GM21619 (cell line): ENCODE measurements around the gene ZNF343.
"Not testable (repeated sequence)": the region's sequence is repeated elsewhere in the genome, so short reads cannot be mapped to it uniquely, and the experiment has no call there.

ENCODE experiments used
- ATAC-seq: cut with Tn5 transposase; IDR thresholded peaks from one replicate; pipeline ENCODE4 v1.9.1; 2021; ENCODE audit not compliant: unreplicated experiment

Gene ZNF343

DNA sequence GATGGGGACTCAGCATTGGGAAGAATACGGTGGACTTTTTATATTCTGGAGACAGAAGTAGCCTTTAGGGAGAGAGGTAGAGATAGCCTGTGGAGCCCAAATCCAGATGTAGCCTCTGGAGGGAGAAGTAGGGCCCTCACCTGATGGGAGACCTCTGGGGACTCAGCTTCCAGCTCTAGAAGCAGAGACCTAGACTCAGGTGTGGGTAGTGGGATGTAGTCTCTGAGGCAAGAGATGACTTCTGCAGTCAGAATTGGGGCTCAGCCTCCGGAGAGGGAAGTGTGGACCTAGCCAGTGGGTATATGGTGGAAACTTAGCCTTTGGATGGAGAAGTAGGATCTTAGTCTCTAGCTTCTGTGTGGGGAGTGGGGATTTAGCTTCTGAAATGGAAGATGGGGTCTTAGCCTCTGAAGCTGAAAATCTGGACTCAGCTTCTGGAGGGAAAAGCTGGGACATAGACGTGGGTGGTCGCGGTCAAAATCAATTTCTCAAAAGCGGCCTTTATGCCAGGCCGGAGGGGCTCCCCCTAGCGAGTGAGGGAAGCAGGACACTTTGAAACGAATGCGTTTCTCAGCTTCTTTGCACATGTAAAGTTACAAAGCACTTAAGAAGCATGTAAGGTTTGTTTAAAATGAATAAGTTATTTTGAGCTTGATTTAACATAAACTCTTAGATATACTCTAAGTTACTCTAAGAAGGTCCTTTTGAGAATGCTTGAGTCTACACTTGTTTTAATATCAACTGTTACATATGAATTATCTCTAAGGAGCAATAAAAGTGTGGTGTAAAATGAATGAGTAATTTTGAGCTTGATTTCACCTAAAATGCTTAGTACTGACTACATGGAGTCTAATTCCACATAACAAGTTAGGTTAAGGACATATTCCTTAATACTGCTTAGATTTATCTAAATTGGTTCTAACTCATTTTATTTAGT is 12.9 kb upstream of the ZNF343 start:
- no peak for ATAC-seq

DNA sequence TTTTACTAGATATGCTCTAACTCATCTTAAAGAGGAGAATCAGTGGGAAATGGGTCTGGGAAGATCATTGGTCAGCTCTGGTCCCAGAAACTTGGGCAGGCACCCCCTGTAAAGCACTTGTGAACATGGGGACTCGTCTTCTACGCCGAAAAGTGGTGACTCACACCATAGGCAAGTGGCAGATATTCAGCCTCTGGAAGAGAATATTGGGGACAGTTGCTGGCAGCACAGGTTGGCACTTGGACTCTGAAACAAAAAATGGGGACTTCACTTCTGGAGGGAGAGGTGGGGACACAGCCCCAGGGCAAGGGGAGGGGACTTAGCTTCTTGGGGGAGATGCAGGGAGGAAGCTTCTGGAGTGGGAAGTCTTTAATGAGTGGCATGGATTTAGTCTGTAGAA is 11.9 kb upstream of the ZNF343 start:
- ATAC-seq: no peak

DNA sequence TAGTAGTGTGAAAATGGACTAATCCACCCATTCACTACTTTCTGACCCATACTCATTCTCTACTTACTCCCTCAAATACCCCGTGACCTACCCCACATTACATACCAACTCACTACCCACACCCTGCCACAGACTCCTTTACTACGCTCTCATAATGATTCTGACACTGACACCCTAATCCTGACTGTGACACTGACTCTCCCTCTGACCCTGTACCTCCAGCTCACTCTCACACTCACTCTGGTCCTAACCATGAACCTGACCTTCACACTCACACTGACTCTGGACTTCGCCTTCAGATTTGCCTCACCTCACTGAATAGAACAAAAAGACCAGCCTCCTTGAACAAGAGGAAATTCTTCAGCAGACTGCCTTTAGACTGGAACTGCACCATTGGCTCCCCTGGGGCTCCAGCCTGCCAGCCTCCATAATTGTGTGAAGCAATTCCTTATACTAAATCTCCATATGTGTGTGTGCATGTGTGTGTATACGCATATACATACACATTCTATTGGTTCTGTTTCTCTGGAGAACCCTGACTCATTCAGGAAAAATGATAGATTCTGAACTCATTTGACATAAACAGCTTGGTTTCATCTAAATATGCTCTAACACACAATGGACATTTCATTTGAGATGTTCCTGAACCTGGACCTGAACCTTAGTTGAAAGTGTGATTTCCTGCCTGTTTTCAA is 10.5 kb upstream of the ZNF343 start:
- no peak for ATAC-seq

DNA sequence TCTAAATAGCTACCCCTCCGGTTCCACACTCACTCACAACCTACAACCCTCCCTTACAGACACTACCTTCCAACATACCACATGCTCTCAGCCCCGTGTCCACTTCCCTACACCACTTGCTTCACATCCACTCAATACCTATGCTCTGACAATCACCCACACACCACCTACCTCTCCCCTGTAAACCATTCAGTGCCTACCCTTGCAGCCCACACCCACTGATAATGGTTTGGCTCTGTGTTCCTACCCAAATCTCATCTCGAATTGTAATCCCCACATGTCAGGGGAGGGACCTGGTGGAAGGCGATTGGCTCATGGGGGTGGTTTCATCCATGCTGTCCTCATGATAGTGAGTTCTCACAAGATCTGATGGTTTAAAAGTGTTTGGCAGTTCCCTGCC is 9.8 kb upstream of the ZNF343 start:
- no peak for ATAC-seq

DNA sequence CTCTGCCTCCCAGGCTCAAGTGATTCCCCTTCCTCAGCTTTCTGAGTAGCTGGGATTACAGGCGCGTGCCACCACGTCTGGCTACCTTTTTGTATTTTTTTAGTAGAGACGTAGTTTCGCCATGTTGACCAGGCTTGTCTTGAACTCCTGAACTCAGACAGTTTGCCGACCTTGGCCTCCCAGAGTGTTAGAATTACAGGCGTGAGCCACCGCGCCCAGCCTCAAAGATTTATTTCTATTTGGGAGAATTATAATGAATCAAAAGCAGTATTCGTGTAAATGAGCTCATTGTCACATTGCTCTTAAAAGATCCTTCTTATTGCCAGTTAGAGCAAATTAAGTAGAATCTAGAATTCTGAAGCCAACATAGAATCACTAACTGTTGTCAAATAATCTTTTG is 9.4 kb upstream of the ZNF343 start:
- ATAC-seq: no peak

DNA sequence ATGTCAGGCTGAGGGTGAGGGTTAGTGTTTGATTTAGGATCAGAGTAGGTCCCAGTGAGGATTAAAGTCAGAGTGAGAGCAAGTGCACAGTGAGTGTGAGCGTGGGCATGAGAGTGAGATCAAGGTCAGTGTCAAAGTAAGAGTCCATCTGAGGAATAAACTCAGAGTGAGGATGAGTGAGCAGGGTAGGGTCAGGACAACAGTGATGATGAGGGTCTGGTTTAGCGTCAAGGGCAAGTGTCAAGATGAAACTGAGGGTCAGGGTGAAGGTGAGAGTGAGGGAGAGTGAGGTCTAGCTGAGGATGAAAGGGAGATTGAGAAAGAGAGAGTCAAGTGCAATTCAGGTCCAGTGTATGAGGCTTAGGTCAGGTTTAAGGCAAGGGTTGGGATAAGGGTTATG is 7.7 kb upstream of the ZNF343 start:
- ATAC-seq: no peak

DNA sequence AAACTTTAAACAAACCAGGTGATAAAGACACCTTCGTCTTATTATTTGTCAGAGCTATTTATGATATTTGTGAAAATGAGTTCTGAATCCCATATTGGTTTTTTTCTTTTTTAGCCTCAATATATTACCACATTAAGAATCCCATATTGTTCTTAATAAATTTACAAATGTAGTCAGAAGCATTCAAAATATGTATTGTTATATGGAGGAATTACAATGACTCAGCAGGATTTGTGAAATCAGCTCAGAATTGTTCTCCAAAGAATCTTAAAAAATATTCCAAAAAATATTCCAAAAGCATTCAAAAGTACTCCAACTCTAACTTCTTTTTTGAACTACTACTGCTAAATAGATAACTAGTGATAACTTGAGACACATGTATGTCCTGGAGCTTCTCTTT is 6.5 kb upstream of the ZNF343 start:
- ATAC-seq: no peak

DNA sequence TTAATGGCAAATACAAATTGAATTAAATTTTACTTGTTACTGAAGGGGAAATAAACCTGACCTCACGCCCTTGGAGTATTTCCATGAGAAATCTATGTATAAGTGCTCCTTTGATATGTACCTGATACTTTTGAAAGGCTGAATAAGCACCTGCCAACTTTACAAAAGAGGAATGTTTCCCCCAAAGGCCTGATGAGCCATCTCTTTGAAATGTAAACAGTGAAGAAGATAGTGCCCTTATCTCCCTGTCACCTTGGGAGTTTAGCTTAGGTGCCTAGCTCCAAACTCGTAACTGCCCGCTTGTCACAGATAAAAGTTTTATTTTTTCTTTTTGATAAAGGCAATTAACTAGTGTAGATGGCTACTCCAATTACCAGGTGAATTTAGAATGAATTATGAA is 1.1 kb upstream of the ZNF343 start:
- no peak for ATAC-seq

DNA sequence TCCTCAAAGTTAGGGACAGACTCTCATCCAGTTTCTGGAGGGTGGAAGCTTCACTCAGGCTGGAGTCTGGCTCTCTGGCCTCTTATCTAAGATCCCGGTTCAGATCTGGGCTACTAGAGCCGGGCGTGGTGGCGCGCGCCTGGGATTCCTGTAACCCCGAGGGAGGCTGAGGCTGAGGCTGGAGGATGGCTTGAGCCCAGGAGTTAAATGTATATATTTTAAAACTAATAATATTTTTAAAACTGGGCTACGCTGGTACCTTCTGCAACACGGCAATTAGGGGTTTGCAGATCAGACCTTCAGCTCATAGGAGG is 710 bp upstream of the ZNF343 start:
- no peak for ATAC-seq

DNA sequence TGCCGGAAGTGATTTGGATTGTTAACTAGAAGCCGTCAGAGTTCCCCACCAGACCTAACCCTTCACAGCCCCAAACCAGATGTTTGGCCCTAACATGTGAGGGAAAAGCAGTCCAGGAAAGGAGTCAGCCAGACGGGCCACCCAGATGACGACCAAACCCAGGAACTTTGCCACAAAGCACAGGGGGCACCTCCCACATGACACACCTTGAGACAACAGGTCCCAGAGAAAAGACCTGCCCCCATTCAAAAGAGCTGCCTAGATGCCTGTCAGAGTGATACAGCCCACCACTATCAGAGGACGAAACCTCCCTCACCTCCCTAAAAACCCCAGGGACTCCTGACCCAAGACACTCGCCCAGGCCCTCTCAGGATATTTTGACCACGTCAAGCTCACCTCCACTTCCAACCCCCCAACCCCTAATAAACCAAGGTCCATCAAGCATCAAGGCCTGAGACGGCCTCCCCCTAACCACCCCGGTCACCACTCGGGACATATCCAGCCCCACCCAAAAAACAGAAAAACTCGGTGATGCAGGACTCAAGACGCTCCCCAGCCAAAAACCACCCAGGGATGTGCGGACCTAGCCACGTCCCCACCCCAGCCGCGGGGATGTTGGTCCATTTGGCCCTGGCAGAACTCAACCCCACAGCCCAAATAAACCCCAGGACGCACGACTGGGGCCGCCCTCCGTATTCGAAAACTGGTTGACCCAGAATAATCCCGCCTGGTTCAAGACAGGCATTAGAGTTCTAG is 662 bp downstream of the ZNF343 start:
- ATAC-seq: no peak

DNA sequence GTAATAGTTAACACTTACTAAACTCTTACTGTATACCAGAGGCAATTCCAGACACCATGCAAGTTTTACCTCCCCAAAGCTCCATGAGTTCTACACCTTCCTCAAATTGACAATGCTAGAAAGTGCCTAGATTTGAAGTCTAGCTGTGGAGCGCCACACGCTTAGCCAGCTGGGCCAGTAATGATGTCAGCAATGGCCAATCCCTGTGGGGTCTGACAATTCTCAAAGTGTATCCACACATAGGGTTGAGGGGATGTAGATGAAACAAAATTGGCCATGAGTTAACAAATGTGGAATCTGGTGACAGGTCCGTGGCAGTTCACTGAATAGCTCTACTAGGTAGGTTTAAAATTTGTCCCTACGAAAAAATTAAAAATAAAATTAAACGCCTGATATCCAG is 1.3 kb downstream of the ZNF343 start:
- no peak for ATAC-seq

DNA sequence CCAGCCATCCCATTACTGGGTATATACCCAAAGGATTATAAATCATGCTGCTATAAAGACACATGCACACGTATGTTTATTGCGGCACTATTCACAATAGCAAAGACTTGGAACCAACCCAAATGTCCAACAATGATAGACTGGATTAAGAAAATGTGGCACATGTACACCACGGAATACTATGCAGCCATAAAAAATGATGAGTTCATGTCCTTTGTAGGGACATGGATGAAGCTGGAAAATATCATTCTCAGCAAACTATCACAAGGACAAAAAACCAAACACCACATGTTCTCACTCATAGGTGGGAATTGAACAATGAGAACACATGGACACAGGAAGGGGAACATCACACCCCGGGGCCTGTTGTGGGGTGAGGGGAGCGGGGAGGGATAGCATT is 2.3 kb downstream of the ZNF343 start:
- not testable (repeated sequence) for ATAC-seq

DNA sequence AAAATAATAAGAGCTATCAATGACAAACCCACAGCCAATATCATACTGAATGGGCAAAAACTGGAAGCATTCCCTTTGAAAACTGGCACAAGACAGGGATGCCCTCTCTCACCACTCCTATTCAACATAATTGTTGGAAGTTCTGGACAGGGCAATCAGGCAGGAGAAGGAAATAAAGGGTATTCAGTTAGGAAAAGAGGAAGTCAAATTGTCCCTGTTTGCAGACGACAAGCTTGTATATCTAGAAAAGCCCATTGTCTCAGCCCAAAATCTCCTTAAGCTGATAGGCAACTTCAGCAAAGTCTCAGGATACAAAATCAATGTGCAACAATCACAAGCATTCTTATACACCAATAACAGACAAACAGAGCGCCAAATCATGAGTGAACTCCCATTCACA is 3.9 kb downstream of the ZNF343 start:
- not testable (repeated sequence) for ATAC-seq

DNA sequence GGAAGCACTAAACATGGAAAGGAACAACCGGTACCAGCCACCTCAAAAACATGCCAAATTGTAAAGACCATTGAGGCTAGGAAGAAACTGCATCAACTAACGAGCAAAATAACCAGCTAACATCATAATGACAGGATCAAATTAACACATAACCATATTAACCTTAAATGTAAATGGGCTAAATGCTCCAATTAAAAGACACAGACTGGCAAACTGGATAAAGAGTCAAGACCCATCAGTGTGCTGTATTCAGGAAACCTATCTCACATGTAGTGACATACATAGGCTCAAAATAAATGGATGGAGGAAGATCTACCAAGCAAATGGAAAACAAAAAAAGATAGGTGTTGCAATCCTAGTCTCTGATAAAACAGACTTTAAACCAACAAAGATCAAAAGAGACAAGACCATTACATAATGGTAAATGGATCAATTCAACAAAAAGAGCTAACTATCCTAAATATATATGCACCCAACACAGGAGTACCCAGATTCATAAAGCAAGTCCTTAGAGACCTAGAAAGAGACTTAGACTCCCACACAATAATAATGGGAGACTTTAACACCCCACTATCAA is 5.8 kb downstream of the ZNF343 start:
- not testable (repeated sequence) for ATAC-seq

DNA sequence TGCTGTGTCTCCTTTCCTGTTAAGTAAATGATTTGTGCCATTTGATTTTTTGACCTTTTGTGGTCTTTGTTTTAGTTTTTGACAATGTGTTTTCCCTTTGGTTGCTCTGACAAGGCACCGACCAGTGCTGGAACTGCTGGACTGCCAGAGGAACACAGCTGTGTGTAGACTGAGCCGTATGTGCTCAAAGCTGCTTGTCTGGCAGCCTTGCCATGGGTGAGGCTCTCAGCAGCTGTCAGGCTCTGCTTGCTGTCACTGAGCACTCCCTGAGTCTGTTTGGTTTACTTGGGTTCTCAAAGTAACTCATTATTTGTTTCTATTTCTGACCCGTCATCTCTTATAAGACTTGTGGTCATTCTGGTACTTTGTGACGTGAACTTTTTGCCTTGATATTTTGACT is 23.1 kb downstream of the ZNF343 start:
- ATAC-seq: no peak

DNA sequence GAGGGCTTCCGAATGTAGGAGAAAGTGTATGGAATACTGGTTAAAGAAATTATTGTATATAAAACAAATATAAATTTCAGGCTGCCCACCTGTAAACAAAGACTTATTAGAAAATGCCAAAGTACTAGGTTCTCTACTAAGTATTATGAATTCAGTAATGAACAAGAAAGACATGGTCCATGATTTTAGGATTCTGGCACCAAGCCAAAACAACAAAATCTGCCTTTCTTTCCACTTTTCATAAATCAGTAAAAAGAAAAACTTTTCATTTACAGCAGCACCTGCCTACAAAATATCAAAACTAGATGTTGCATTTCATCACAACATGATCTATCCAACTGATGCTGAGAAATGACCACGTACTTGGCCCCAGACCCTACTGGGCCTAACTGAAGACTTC is 23.6 kb downstream of the ZNF343 start:
- ATAC-seq: no peak

DNA sequence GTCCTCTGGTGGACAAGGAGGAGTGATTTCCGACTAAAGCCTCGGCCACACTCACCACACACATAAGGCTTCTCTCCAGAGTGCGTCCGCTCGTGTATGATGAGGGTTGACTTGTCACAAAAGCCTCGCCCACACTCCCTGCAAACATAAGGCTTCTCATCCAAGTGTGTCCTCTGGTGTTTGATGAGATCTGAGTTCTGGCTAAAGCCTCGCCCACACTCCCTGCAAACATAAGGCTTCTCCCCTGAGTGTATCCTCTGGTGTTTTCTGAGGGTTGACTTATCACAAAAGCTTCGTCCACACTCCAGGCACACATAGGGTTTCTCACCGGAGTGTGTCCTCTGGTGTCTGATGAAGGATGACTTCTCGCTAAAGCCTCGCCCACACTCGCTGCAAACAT is 25.2 kb downstream of the ZNF343 start:
- ATAC-seq: no peak

DNA sequence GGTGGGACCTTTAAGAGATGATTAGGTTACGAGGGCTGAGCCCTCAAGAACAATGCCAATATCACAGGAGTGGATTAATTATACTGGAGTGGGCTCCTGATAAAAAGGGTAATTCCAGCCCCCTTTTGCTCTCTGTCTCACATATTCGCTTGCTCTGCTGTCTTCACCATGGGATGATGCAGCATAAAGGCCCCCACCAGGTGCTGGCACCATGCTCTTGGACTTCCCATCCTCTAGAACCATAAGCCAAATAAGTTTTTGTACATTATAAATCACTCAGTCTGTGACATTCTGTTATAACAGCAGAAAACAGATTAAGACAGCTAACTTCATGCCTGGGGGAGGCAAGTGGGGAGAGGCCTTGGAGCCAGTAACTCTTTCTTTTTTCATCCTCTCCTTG is 28.3 kb downstream of the ZNF343 start:
- ATAC-seq: no peak

DNA sequence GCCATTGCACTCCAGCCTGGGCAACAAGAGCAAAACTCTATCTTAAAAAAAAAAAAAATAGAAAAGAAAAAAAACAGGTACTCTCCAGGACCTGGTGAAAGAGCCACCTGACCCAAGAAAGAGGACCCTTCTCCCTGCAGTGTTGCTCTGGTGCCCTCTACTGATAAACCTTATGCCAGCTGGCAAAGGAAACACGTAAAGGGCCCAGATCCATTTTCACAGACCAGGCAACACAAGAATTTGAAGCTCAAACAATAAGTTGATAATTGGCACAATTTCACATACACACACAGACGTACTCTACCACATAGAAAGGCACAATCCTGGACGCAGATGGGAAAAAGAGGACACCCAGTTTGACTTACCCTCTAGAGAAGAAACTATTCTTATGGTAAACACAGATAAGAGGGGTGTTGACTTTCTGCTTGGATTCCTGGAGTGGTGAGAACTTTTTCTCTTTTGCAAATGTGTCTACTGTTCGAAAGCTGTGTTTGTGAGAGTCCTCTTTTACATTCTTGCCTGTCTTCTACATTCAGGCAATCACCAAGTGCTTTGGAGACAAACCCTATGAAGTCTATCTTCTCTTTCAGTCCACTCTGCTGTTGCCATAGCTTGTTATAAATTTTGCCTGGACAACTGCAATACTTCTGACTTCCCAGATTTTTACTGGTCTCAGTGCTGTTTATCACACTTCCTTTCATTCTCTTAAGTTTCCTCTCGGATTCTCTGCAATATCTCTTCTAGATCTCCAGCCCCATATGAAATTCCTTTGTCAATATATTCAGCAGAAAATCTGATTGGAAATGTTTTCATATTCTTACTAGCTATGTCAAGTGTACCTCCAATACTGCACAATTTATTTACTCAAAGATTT is 31.7 kb downstream of the ZNF343 start:
- no peak for ATAC-seq
